ENCODE measurements around the gene ARID1B. TPM values are rescaled to one million over a fixed set of nuclear protein-coding genes. Genes with fewer than 3 reads are reported as not detected.

The ARID1B gene
- total and polyA plus RNA-seq, 10 of the 15 experiments (the other 5 are each of a cell fraction or from before 2014, with no cell fraction given): 24.7 to 133 (median 54.6) TPM

DNA sequence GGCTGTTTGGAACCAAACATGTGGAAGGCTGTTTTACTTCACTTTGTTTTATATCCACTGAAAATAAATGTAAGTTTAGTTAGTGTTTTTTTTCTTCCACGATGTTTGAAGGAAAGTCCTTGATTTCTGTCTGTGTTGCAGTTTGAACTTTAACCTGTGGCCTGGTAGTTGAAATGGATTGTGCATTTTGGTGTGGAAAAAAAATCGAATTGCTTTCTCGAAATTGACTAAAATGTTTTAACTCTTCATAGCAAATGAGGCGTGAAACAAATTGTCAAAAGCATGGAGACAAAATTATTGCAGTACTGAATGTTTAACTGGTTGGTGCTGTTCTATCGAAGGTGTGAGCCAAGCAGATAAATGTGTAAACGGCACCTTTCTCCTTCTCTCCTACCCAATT is 24.5 kb downstream of the ARID1B start (continued):
- TF ChIP-seq, protein P1, sequence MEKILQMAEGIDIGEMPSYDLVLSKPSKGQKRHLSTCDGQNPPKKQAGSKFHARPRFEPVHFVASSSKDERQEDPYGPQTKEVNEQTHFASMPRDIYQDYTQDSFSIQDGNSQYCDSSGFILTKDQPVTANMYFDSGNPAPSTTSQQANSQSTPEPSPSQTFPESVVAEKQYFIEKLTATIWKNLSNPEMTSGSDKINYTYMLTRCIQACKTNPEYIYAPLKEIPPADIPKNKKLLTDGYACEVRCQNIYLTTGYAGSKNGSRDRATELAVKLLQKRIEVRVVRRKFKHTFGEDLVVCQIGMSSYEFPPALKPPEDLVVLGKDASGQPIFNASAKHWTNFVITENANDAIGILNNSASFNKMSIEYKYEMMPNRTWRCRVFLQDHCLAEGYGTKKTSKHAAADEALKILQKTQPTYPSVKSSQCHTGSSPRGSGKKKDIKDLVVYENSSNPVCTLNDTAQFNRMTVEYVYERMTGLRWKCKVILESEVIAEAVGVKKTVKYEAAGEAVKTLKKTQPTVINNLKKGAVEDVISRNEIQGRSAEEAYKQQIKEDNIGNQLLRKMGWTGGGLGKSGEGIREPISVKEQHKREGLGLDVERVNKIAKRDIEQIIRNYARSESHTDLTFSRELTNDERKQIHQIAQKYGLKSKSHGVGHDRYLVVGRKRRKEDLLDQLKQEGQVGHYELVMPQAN (conservative IDR thresholded peaks at IDR 0.05): no peak
- TF ChIP-seq ZNF384 (IDR thresholded peaks at IDR 0.05; ENCODE audit: borderline replicate concordance, low read depth, low read length) (no peak), SUPT20H (IDR thresholded peaks at IDR 0.05; ENCODE audit: borderline replicate concordance, control insufficient read depth, low read depth, low read length) (no peak), BMI1 (IDR thresholded peaks at IDR 0.05; ENCODE audit: borderline replicate concordance) (no peak)
- TF ChIP-seq, protein P2, sequence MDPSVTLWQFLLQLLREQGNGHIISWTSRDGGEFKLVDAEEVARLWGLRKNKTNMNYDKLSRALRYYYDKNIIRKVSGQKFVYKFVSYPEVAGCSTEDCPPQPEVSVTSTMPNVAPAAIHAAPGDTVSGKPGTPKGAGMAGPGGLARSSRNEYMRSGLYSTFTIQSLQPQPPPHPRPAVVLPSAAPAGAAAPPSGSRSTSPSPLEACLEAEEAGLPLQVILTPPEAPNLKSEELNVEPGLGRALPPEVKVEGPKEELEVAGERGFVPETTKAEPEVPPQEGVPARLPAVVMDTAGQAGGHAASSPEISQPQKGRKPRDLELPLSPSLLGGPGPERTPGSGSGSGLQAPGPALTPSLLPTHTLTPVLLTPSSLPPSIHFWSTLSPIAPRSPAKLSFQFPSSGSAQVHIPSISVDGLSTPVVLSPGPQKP (IDR thresholded peaks at IDR 0.05; ENCODE audit: low read depth, low read length): no peak
- TF ChIP-seq, protein P3, sequence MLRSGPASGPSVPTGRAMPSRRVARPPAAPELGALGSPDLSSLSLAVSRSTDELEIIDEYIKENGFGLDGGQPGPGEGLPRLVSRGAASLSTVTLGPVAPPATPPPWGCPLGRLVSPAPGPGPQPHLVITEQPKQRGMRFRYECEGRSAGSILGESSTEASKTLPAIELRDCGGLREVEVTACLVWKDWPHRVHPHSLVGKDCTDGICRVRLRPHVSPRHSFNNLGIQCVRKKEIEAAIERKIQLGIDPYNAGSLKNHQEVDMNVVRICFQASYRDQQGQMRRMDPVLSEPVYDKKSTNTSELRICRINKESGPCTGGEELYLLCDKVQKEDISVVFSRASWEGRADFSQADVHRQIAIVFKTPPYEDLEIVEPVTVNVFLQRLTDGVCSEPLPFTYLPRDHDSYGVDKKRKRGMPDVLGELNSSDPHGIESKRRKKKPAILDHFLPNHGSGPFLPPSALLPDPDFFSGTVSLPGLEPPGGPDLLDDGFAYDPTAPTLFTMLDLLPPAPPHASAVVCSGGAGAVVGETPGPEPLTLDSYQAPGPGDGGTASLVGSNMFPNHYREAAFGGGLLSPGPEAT (IDR thresholded peaks at IDR 0.05; ENCODE audit: low read depth): no peak

DNA sequence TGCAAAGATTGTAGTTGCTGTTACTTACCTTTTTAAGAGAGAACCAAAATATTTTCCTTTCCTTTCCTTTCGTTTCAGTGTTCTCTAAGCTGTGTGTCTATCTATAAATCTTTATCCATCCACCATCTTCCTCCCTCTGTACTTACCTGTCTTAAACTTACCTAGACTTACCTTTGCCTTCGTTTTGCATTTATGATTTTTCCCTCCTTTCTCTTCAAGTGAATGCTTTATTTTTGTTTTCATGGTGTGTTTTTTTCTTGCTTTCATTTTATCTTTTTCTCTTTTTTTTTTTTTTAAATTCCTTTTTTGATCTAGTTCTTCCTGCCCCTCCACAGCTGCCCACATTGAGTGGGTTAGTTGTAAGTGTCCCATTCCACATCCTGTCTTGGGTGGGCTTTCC is 26.2 kb downstream of the ARID1B start:
- Histone ChIP-seq H4K20me1 (ENCODE audit: control insufficient read depth, insufficient read depth) (0 out of 2 replicates have a peak, but pooled peaks cover 4% of the 10 kb centered on the region), H3K79me2 (ENCODE audit: control insufficient read depth, insufficient read depth, low read length) (peaks cover 98% of the 10 kb centered on the region), H3K36me3 (ENCODE audit: control insufficient read depth in 2 of 2, insufficient read depth in 2 of 2, low read length in 1 of 2) (peaks cover 3 to 18% of the 10 kb centered on the region in 2 experiments), H3K27me3 (replicated peaks in 1 of 2; ENCODE audit: control insufficient read depth in 2 of 2, insufficient read depth in 2 of 2, low read length in 1 of 2) (no peaks in the 10 kb centered on the region), H3K4me1 (ENCODE audit: control insufficient read depth, insufficient read depth, low read length) (peaks cover 7% of the 10 kb centered on the region; the same call in 1 of the 2 replicates), H2AFZ (ENCODE audit: control insufficient read depth, low read depth, low read length) (no peak overlapping the region), H3K9ac (ENCODE audit: control insufficient read depth, insufficient read depth, low read length) (no peak overlapping the region), H3K9me3 (replicated peaks; ENCODE audit: control insufficient read depth, insufficient read depth, low read length) (peaks cover 2% of the 10 kb centered on the region; the same call in 1 of the 3 replicates), H3K4me3 (no peak overlapping the region), H3K4me2 (ENCODE audit: control insufficient read depth, insufficient read depth) (no peak overlapping the region), H3K27ac (ENCODE audit: control insufficient read depth, insufficient read depth) (no peak overlapping the region)
- no peak for FAIRE-seq
- no peak for ATAC-seq
- TSS peak; percentile 11 for BruUV-seq (replicated peaks)
- RAD21 ChIA-PET (ENCODE audit: unreplicated experiment): no interaction called here
- intact Hi-C loops (cut with micrococcal nuclease; ENCODE audit: unreplicated experiment): no loop called here
- WGBS (ENCODE audit: insufficient coverage, insufficient replicate concordance, low lambda C conversion rate, missing lambda C conversion rate): 98% methylated on average over 2 of the region's 2 CpGs
- SMC1A ChIA-PET (ENCODE audit: uncharacterized antibody, unreplicated experiment): interaction anchor here (0.6 to 1.8 kb wide), 8 partner anchors 10 to 138 kb away, joined by 3 to 8 read pairs (median 4); no protein-coding TSS in a partner anchor
- in situ Hi-C loops (cut with MboI): no loop called here
- DNase-seq (ENCODE audit: low read depth, low spot score): no peak
- CTCF ChIA-PET: interaction anchor here (1.0 kb wide), 1 partner anchor 42 kb away, joined by 3 read pairs; no protein-coding TSS in a partner anchor
- POLR2A ChIA-PET: interaction anchor here (0.8 kb wide), 1 partner anchor 54 kb away, joined by 4 read pairs; no protein-coding TSS in a partner anchor
- no peak for TF ChIP-seq PML (IDR thresholded peaks at IDR 0.05; ENCODE audit: low read length)
- TF ChIP-seq NRF1 (conservative IDR thresholded peaks at IDR 0.05; ENCODE audit: low read depth, low read length): no peak
- no peak for TF ChIP-seq IRF4 (IDR thresholded peaks at IDR 0.05; ENCODE audit: low read depth, low read length)
- no peak for TF ChIP-seq KAT2A (conservative IDR thresholded peaks at IDR 0.05; ENCODE audit: control insufficient read depth, low read depth, low read length)
- TF ChIP-seq MEF2B (IDR thresholded peaks at IDR 0.05; ENCODE audit: partially characterized antibody, poor library complexity, severe bottlenecking): no peak
- no peak for TF ChIP-seq IKZF1 (conservative IDR thresholded peaks at IDR 0.05)
- TF ChIP-seq MXI1 (IDR thresholded peaks at IDR 0.05; ENCODE audit: low read depth, low read length): no peak
- TF ChIP-seq YY1 (IDR thresholded peaks at IDR 0.05; ENCODE audit: low read depth, low read length): no peak

Data from GM12878 (cell line).